Spleen (tissue), 11 donors: ENCODE data around the gene RNF130. TPM values are rescaled to one million over a fixed set of nuclear protein-coding genes. Genes with fewer than 3 reads are reported as not detected.

Experiments used
- DNase-seq: peaks from one replicate; pipeline ENCODE4 v3.0.0-alpha.2; 2020
- H3K27ac ChIP-seq, 8 donors: fragments of 200-600 bp; sonication (generic) in 7 of 8; 1 replicate in 4 of 8; 2 replicates in 4 of 8; pipeline versions ENCODE4 v1.5.0 to v1.8.0; 2016 to 2021; ENCODE audit warnings: inconsistent platforms in 4 of 8, mild to moderate bottlenecking in 4 of 8, moderate library complexity in 1 of 8
- H3K27me3 ChIP-seq, 7 donors: fragments of 200-600 bp; sonication (generic) in 6 of 7; replicated peaks in 1 of 7; 1 replicate in 4 of 7; 2 replicates in 3 of 7; pipeline versions ENCODE4 v1.5.0 to v1.8.0; 2016 to 2021; ENCODE audit warnings: inconsistent platforms in 3 of 7, mild to moderate bottlenecking in 1 of 7
- H3K36me3 ChIP-seq, 6 donors: fragments of 200-600 bp; sonication (generic) in 5 of 6; 1 replicate in 4 of 6; 2 replicates in 2 of 6; pipeline versions ENCODE4 v1.5.0 to v1.8.0; 2016 to 2021; ENCODE audit warnings: inconsistent platforms in 2 of 6
- H3K4me1 ChIP-seq, 6 donors: fragments of 200-600 bp; sonication (generic) in 5 of 6; 1 replicate in 3 of 6; 2 replicates in 3 of 6; pipeline versions ENCODE4 v1.5.0 to v1.8.0; 2016 to 2021; ENCODE audit warnings: inconsistent platforms in 3 of 6
- H3K4me3 ChIP-seq, 8 donors: fragments of 200-600 bp; sonication (generic) in 7 of 8; 1 replicate in 4 of 8; 2 replicates in 4 of 8; pipeline versions ENCODE4 v1.5.0 to v1.8.0; 2016 to 2021; ENCODE audit warnings: inconsistent platforms in 4 of 8, mild to moderate bottlenecking in 4 of 8, moderate library complexity in 2 of 8
- H3K9me3 ChIP-seq, 8 donors: fragments of 200-600 bp; sonication (generic) in 7 of 8; 1 replicate in 4 of 8; 2 replicates in 4 of 8; pipeline versions ENCODE4 v1.5.0 to v1.8.0; 2016 to 2021; ENCODE audit warnings: inconsistent platforms in 4 of 8
- POLR2A ChIP-seq, 3 donors: fragments of 450-650 bp; IDR thresholded peaks; one replicate each; pipeline ENCODE4 v1.5.1; 2017; ENCODE audit warnings: antibody characterized with exemption in 3 of 3, mild to moderate bottlenecking in 1 of 3
- POLR2AphosphoS5 ChIP-seq, 3 donors: sonication (generic); formaldehyde crosslinking; IDR thresholded peaks; one replicate each; pipeline ENCODE4 v1.5.1; 2017; ENCODE audit warnings: antibody characterized with exemption in 3 of 3
- WGBS, 5 donors: extraction: QIAGEN DNeasy Blood & Tissue Kit in 3 of 5; methylation state at CpG; one replicate each; pipeline versions ENCODE4 v1.1.5 to v1.1.7; 2013 to 2018; 5-methylcytosine and 5-hydroxymethylcytosine counted together
- intact Hi-C: fragments of 100-400 bp; cut with DNase I; formaldehyde crosslinking; loops from one replicate; pipeline ENCODE4 v1.15.0; 2023; ENCODE audit warnings: low total_unique reads
- polyA plus RNA-seq, 3 donors: library from polyadenylated mRNA; stranded (reverse); fragments of 200-250 nt; gene quantifications; one replicate each; pipeline ENCODE4 v1.2.1, GENCODE V29; 2013
- total RNA-seq, 7 donors: library from RNA; depleted of rRNA in 3 of 7; stranded (reverse); fragments of >200 nt in 3 of 7; fragmentation: NEBNext Ultra II Directional in 4 of 7; extraction: Animal tissue kit (Norgen Biotek cat#: 25700) in 4 of 7; gene quantifications; one replicate each; pipeline versions ENCODE4 v1.1.0 to v1.2.1, GENCODE V29; 2016 to 2021
- TF ChIP-seq, protein P1 (sequence below), 11 experiments: fragments of 200-600 bp in 7 of 11; fragments of 450-650 bp in 4 of 11; sonication (generic) in 4 of 11; IDR thresholded peaks in 8 of 11; conservative IDR thresholded peaks in 3 of 11; 1 replicate in 7 of 11; 2 replicates in 4 of 11; pipeline versions ENCODE4 v1.4.0 to v1.8.0; 2016 to 2021; ENCODE audit warnings: antibody characterized with exemption in 11 of 11, inconsistent platforms in 4 of 11, mild to moderate bottlenecking in 1 of 11
- donor health status: healthy with polysubstance abuse.
- donor health status: DM: no; HTN: no; CAD: no; lungs with moderate emphysema.
- donor health status: DM: no; HTN: no; CAD: no.
- donor health status: Bipolar disorder and iron deficiency.
- donor health status: healthy.
- donor health status: DM: no; HTN: no; CAD: no.
- donor health status: DM: yes; HTN: yes; CAD: no.

Gene RNF130
- total and polyA plus RNA-seq, 10 donors, result 44.1 to 119 (median 82.7) TPM

DNA sequence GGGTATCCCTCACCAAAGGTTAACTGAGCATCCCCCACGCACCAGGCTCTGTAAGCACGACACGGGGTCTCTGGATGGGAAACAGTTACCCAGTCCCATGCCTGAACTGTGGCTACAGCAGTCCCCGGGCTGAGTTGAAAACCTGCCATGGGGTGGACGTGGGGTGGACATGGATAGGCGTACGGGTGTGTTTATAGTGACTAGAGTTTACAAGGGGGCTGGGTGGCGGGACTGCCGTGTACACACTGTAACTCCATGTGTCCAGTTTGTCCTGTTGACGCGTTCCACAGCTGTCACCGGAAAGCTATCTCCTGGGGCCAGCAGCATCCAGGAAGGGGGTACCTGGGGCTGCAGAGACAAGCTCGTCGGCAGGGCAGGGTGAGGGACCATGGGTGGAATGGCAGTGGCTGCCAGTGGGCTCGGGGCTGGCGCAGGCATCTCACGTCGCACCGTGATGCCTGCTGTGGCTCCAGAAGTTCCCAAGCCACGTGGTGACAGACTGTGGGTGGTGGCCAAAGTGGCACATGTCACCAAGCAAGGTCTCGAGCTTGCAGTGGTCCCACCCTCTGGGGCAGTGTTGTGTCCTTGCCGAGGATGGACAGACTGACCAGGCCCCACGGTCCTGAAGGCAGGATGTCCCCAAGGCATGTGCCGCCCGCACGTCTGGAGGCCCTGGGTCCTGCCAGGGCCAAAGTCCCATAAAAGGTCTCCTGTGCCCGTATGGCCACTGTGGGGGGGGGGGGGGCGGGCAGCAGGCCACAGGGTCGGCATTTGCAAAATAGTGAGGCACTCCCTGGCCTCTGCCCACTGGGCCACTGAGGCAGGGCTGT is 29.3 kb upstream of the RNF130 start:
- DNase-seq, result peak; percentile 59
- intact Hi-C loops, result no loop called here
- Histone ChIP-seq H3K27ac (no peak overlapping the region), H3K4me1 (no peaks in the 10 kb centered on the region), H3K4me3 (no peak overlapping the region), H3K36me3 (no peaks in the 10 kb centered on the region), H3K27me3 (peaks cover 0 to 10% (median 0%) of the 10 kb centered on the region in 7 donors), H3K9me3 (peaks cover 0 to 6% (median under 1%) of the 10 kb centered on the region in 8 donors)
- 76 to 88% (median 84%) methylated on average over 22 to 29 of the region's 29 CpGs for WGBS, 5 donors
- TF ChIP-seq POLR2A (IDR thresholded peaks at IDR 0.05) (no peak), POLR2AphosphoS5 (IDR thresholded peaks at IDR 0.05) (no peak)

DNA sequence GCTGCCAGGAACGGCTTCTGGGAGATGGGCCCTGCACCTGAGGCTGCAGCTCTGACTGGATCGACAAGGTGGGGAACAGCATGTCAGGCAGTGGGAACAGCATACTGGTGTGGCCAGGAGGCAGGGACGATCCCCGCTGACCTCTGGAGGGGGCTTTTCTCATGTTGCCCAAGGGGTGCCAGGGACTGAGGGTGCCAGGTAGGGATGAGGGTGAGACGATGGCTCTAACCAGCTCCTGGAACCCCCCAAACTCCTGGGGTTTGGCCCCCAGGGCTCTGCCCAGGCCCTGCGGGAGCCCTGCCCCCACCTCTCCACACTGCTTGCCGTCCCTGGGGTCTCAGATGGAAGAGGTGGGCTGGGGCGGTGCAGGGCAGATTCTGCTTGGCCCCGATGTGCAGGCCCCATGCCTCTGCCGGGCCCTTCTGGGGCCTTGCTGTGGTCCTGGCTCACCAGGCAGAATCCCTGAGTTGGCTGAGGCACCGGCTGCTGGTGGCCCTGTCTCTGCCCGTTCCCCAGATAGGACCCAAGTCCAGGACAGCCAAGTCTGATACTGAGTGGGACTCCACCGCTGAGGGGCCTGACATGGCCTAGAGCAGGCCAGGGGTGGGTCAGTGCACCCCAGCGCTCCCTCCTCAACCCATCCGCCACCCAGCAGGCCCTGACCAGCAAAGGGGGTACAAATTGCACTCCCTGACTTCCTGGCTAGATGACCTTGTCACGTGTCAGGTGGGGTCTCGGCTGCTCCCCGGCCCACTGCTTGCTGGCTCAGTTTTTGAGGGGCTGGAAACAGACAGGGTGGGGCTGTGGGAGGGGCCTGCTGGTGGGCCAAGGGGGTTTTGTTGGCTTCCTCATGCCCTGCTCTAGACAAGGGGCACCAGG is 28.4 kb upstream of the RNF130 start:
- 83 to 94% (median 88%) methylated on average over 8 to 18 of the region's 18 CpGs for WGBS, 5 donors
- no peak overlapping the region for H3K27ac ChIP-seq
- H3K27me3 ChIP-seq, result peaks cover 0 to 13% (median 0%) of the 10 kb centered on the region in 7 donors
- peak; percentile 67 for DNase-seq
- H3K4me1 ChIP-seq, result no peaks in the 10 kb centered on the region
- H3K9me3 ChIP-seq, result peaks cover 0 to 3% (median 0%) of the 10 kb centered on the region in 8 donors
- H3K36me3 ChIP-seq, result no peaks in the 10 kb centered on the region
- H3K4me3 ChIP-seq, result no peak overlapping the region
- intact Hi-C loops, result no loop called here
- TF ChIP-seq POLR2AphosphoS5 (IDR thresholded peaks at IDR 0.05), result no peak
- TF ChIP-seq, protein P1, sequence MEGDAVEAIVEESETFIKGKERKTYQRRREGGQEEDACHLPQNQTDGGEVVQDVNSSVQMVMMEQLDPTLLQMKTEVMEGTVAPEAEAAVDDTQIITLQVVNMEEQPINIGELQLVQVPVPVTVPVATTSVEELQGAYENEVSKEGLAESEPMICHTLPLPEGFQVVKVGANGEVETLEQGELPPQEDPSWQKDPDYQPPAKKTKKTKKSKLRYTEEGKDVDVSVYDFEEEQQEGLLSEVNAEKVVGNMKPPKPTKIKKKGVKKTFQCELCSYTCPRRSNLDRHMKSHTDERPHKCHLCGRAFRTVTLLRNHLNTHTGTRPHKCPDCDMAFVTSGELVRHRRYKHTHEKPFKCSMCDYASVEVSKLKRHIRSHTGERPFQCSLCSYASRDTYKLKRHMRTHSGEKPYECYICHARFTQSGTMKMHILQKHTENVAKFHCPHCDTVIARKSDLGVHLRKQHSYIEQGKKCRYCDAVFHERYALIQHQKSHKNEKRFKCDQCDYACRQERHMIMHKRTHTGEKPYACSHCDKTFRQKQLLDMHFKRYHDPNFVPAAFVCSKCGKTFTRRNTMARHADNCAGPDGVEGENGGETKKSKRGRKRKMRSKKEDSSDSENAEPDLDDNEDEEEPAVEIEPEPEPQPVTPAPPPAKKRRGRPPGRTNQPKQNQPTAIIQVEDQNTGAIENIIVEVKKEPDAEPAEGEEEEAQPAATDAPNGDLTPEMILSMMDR (IDR thresholded peaks at IDR 0.05 in 8 of 11, conservative IDR thresholded peaks at IDR 0.05 in 3 of 11), result no peak

DNA sequence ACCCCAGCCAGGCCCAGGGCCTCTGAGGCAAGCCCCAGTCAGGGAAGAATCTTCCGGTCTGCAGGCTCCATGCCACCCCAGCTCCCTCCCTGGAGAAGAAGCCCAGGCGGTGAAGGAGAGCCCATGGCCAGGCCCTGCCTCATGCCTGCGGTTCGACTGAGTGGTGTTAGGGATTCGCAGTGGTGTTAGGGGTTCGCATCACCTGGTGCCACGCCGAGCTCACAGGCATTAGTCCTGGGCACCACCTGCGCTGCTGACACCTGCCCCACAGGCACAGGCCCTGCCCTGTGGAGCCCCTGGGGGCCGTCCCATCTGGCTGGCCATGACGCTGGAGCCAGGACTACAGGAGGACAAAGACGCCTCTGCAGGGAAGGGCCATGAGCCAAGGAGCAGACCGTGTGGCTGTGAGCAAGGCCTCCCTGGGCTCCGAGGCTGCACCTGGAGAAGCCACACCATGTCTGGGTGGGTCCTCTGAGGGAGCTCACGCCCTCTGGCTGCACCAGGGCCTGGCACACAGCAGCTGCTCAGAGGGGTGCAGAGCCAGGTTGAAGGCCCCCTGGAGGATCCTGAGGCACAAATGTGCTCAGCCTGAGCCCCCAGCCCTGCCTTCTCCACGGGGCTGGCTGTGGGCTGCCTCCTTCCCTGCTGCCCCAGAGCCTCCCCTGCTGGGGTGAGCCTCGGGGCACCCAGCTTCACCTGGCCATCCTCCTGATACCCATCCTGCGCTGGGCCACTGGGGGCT is 27.6 kb upstream of the RNF130 start:
- no peak for TF ChIP-seq POLR2A (IDR thresholded peaks at IDR 0.05)
- TF ChIP-seq, protein P1 (IDR thresholded peaks at IDR 0.05 in 8 of 11, conservative IDR thresholded peaks at IDR 0.05 in 3 of 11), result no peak
- TF ChIP-seq POLR2AphosphoS5 (IDR thresholded peaks at IDR 0.05), result no peak
- H3K27ac ChIP-seq, result no peak overlapping the region
- H3K4me1 ChIP-seq, result no peaks in the 10 kb centered on the region
- DNase-seq, result peak; percentile 50
- 78 to 96% (median 88%) methylated on average over 7 to 18 of the region's 18 CpGs for WGBS, 5 donors
- no peaks in the 10 kb centered on the region for H3K36me3 ChIP-seq
- intact Hi-C loops, result no loop called here
- H3K4me3 ChIP-seq, result no peak overlapping the region
- H3K27me3 ChIP-seq, result peaks cover 0 to 13% (median 0%) of the 10 kb centered on the region in 7 donors
- H3K9me3 ChIP-seq, result peaks cover 0 to 3% (median 0%) of the 10 kb centered on the region in 8 donors

DNA sequence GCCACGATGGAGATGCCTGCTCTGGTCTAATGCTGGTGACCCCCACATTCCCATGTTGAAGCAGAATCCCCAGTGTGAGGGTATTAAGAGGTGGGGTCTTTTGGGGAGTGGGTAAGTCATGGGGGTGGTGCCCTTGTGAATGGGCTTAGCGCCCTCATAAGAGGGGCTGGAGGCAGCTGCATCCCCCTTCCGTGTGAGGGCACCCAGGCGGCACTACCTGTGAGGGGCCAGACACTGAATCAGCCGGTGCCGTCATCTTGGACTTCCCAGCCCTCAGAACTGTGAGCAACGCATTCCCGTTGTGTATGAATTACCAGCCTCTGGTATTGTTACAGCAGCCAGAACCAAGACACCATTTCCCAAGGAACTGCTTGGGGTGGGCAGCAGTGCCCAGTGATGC is 27.0 kb upstream of the RNF130 start:
- Histone ChIP-seq H3K27ac (no peak overlapping the region), H3K36me3 (no peaks in the 10 kb centered on the region), H3K4me1 (peaks cover 0 to 6% (median 0%) of the 10 kb centered on the region in 6 donors), H3K9me3 (peaks cover 0 to 3% (median 0%) of the 10 kb centered on the region in 8 donors), H3K27me3 (peaks cover 0 to 13% (median 0%) of the 10 kb centered on the region in 7 donors), H3K4me3 (no peak overlapping the region)
- intact Hi-C loops, result no loop called here
- TF ChIP-seq, protein P1 (IDR thresholded peaks at IDR 0.05 in 8 of 11, conservative IDR thresholded peaks at IDR 0.05 in 3 of 11), result no peak
- no peak for TF ChIP-seq POLR2A (IDR thresholded peaks at IDR 0.05)
- TF ChIP-seq POLR2AphosphoS5 (IDR thresholded peaks at IDR 0.05), result no peak
- DNase-seq, result peak; percentile 48
- WGBS, 5 donors, result 60 to 95% (median 90%) methylated on average over 1 to 8 of the region's 8 CpGs
